Common myeloid progenitor, CD34-positive (primary cell): Measurements from ENCODE around the gene AGAP1.

ENCODE experiments used
- CTCF ChIA-PET: fragments of 350-600 bp; sonication (Branson Sonifier 250); formaldehyde crosslinking; loops from one replicate; lab custom pipeline; 2021; ENCODE audit warnings: antibody characterized with exemption; lab: Charles Lee
- POLR2A ChIA-PET: fragments of 350-600 bp; sonication (Branson Sonifier 250); formaldehyde crosslinking; loops from one replicate; lab custom pipeline; 2021; ENCODE audit warnings: antibody characterized with exemption; lab: Charles Lee
- DNase-seq, 3 donors: peaks; one replicate each; pipeline versions ENCODE4 v3.0.0 to v3.0.0-alpha.2; 2013
- H3K27ac ChIP-seq, 2 experiments: 1 replicate in 1 of 2; 2 replicates in 1 of 2; pipeline ENCODE4 v1.7.0; 2013; ENCODE audit warnings: inconsistent platforms in 2 of 2, low read length in 2 of 2, mild to moderate bottlenecking in 2 of 2, low read depth in 1 of 2, moderate library complexity in 1 of 2; ENCODE audit not compliant: severe bottlenecking in 2 of 2, insufficient read depth in 1 of 2, poor library complexity in 1 of 2
- H3K27me3 ChIP-seq, 5 experiments: replicated peaks in 2 of 5; 1 replicate in 3 of 5; 2 replicates in 2 of 5; pipeline versions ENCODE4 v1.6.1 to v1.7.0; 2013; ENCODE audit warnings: low read length in 4 of 5, mild to moderate bottlenecking in 2 of 5, moderate library complexity in 2 of 5, inconsistent platforms in 1 of 5; ENCODE audit not compliant: insufficient read depth in 5 of 5, control insufficient read depth in 4 of 5
- H3K36me3 ChIP-seq, 4 experiments: 1 replicate in 2 of 4; 2 replicates in 2 of 4; pipeline versions ENCODE4 v1.6.1 to v1.7.0; 2013; ENCODE audit warnings: low read length in 3 of 4, control low read depth in 1 of 4, mild to moderate bottlenecking in 1 of 4; ENCODE audit not compliant: control insufficient read depth in 4 of 4, insufficient read depth in 4 of 4
- H3K4me1 ChIP-seq, 4 experiments: 1 replicate in 3 of 4; 2 replicates in 1 of 4; pipeline versions ENCODE4 v1.6.1 to v1.7.1; 2013; ENCODE audit warnings: low read length in 3 of 4, mild to moderate bottlenecking in 3 of 4, control low read depth in 1 of 4, inconsistent platforms in 1 of 4, moderate library complexity in 1 of 4; ENCODE audit not compliant: control insufficient read depth in 4 of 4, insufficient read depth in 4 of 4; ENCODE audit errors: control extremely low read depth in 1 of 4
- H3K4me3 ChIP-seq, 7 experiments: 1 replicate in 4 of 7; 2 replicates in 3 of 7; pipeline versions ENCODE4 v1.5.1 to v1.7.0; 2013; ENCODE audit warnings: mild to moderate bottlenecking in 7 of 7, low read length in 6 of 7, moderate library complexity in 6 of 7, inconsistent platforms in 2 of 7, low read depth in 2 of 7, control low read depth in 1 of 7; ENCODE audit not compliant: insufficient read depth in 4 of 7, control insufficient read depth in 1 of 7; ENCODE audit errors: extremely low read depth in 1 of 7
- H3K9me3 ChIP-seq, 5 experiments: 1 replicate in 4 of 5; 2 replicates in 1 of 5; pipeline versions ENCODE4 v1.6.1 to v1.7.1; 2013; ENCODE audit warnings: low read length in 4 of 5, mild to moderate bottlenecking in 2 of 5, inconsistent platforms in 1 of 5, low read depth in 1 of 5, moderate library complexity in 1 of 5; ENCODE audit not compliant: control insufficient read depth in 4 of 5, insufficient read depth in 2 of 5; ENCODE audit errors: control extremely low read depth in 1 of 5
- WGBS: methylation state at CpG from one replicate; pipeline ENCODE4 v1.1.5; 2013; ENCODE audit not compliant: insufficient coverage; 5-methylcytosine and 5-hydroxymethylcytosine counted together

The AGAP1 gene

GRCh38 chr2:235692671-235693171, 198.9 kb downstream of the AGAP1 start:
- Histone ChIP-seq H3K4me1 (no peaks in the 10 kb centered on the region), H3K27ac (no peak overlapping the region), H3K9me3 (no peaks in the 10 kb centered on the region), H3K27me3 (peaks cover 0 to 46% (median 2%) of the 10 kb centered on the region in 5 experiments), H3K36me3 (no peaks in the 10 kb centered on the region), H3K4me3 (no peak overlapping the region)
- ChIA-PET CTCF (no interaction called here), POLR2A (no interaction called here)
- WGBS, result 97% methylated on average over 13 of the region's 15 CpGs
- DNase-seq, result no peak

DNA sequence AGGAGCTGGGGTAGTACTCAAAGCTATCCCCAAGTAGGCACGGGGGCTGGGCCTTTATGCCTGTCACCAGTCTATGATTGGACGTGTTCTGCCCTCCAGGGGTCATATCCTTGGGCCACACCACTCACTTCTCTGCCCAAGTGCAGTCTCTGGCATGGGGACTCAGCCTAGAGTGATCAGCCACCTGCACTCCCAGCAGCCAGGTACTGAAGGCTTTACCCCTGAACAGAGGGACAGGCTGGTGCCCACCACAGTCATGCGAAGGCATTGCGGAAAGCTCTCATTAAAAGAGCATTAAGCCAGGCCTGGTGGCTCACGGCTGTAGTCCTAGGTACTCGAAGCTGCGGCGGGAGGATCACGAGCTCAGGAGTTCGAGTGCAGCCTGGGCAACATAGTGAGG, 199.4 kb downstream of the AGAP1 start:
- WGBS, result 97% methylated on average over 8 of the region's 10 CpGs
- POLR2A ChIA-PET, result no interaction called here

DNA sequence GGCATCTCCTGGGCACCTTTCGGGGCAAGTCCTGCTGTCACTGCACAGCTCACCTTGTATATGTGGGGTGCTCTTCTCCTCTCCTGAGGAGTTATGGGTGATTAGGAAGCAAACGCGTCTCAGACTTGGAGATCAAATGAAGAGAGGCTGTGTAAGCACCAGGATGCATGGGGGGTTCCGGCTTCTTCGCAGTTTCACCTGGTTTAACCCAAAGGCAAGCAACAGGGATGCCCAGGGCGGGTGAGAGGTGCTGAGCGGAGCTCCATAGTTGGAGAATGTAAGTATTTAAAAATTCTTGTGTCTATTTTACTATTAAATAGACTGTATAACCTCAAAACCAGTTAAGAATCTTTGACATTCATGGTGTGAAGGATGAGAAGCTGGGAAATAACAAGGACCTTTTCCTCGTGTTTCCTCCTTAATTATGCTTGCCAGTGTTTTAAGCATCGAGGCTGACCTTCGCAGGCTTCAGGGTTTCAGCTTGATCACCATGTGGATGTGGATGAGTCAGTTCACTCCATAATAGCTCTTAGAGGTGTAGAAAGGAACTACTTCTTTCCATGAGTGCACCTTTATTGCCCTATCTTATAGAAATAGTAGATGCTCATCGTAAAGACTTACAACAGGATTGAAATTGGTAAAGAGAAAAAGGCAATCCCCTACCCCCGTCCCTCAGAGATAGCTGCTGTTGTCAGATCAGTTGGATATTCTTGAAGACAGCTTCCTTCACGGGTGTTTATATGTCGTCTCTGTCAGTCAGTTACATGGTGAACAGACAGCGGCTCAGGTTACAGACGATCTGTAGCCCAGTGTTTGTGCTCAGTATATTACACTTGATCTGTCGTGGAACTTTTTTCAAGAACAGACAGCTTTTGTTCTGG, 201.1 kb downstream of the AGAP1 start:
- no peaks in the 10 kb centered on the region for H3K9me3 ChIP-seq
- H3K36me3 ChIP-seq, result no peaks in the 10 kb centered on the region
- 94% methylated on average over 13 of the region's 17 CpGs for WGBS
- POLR2A ChIA-PET, result no interaction called here
- no peak overlapping the region for H3K4me3 ChIP-seq
- H3K27me3 ChIP-seq, result peaks cover 0 to 60% (median 5%) of the 10 kb centered on the region in 5 experiments
- CTCF ChIA-PET, result no interaction called here
- DNase-seq, result no peak
- no peak overlapping the region for H3K27ac ChIP-seq
- H3K4me1 ChIP-seq, result no peaks in the 10 kb centered on the region

More for the DNA sequence above, 199.4 kb downstream of the AGAP1 start:
- no peak overlapping the region for H3K4me3 ChIP-seq
- no peak overlapping the region for H3K27ac ChIP-seq
- H3K4me1 ChIP-seq, result no peaks in the 10 kb centered on the region
- no peaks in the 10 kb centered on the region for H3K9me3 ChIP-seq
- CTCF ChIA-PET, result no interaction called here
- H3K36me3 ChIP-seq, result no peaks in the 10 kb centered on the region
- DNase-seq, result no peak
- H3K27me3 ChIP-seq, result peaks cover 0 to 47% (median 5%) of the 10 kb centered on the region in 5 experiments

DNA sequence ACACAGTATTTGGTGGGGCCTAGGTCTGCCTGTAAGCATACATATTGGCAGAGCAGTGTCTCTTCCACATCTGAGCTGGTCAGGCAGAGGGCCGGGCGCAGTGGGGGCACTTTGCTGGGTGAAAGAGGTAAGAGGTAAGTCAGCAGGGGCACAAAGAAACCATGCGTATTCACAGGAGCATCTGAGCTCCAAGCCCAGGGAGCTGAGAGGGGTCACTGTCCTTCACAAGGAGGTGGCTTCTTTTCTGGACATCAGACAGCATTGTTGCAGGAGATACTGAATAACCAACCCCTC, 201.7 kb downstream of the AGAP1 start:
- Histone ChIP-seq H3K27ac (no peak overlapping the region), H3K4me3 (no peak overlapping the region), H3K4me1 (no peaks in the 10 kb centered on the region), H3K9me3 (no peaks in the 10 kb centered on the region), H3K36me3 (no peaks in the 10 kb centered on the region), H3K27me3 (peaks cover 0 to 60% (median 5%) of the 10 kb centered on the region in 5 experiments)
- no peak for DNase-seq
- 100% methylated on average over 1 of the region's 3 CpGs for WGBS
- POLR2A ChIA-PET, result no interaction called here
- CTCF ChIA-PET, result no interaction called here

GRCh38 chr2:235697041-235697440, 203.2 kb downstream of the AGAP1 start:
- H3K27me3 ChIP-seq, result peaks cover 0 to 63% (median 5%) of the 10 kb centered on the region in 5 experiments
- no peak overlapping the region for H3K4me3 ChIP-seq
- ChIA-PET CTCF (no interaction called here), POLR2A (no interaction called here)
- H3K36me3 ChIP-seq, result no peaks in the 10 kb centered on the region
- H3K4me1 ChIP-seq, result peaks cover 0 to 2% (median 0%) of the 10 kb centered on the region in 4 experiments
- no peak for DNase-seq
- H3K27ac ChIP-seq, result no peak overlapping the region
- 79% methylated on average over 4 of the region's 8 CpGs for WGBS
- no peaks in the 10 kb centered on the region for H3K9me3 ChIP-seq

DNA sequence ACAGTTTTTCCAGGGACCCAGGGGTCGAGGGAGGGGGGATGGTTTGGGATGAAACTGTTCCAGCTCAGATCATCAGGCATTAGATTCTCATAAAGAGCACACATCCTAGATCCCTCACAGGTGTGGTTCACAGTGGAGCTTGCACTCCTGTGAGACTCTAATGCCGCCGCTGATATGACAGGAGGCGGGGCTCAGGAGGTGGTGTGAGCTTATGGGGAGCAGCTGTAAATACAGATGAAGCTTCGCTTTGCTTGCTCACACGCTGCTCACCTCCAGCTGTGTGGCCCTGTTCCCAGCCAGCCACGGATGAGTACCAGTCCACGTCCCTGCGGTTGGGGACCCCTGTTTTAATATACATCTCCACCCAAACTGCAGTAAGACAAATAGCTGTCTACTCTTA, 204.2 kb downstream of the AGAP1 start:
- Histone ChIP-seq H3K4me3 (no peak overlapping the region), H3K36me3 (no peaks in the 10 kb centered on the region), H3K27ac (no peak overlapping the region), H3K9me3 (no peaks in the 10 kb centered on the region), H3K27me3 (peaks cover 0 to 58% (median 10%) of the 10 kb centered on the region in 5 experiments), H3K4me1 (peaks cover 0 to 2% (median 0%) of the 10 kb centered on the region in 4 experiments)
- ChIA-PET POLR2A (no interaction called here), CTCF (interaction anchor here (1.0 kb wide), 1 partner anchor 21 kb away, joined by 3 read pairs; no protein-coding TSS in a partner anchor)
- 95% methylated on average over 7 of the region's 9 CpGs for WGBS
- no peak for DNase-seq

GRCh38 chr2:235698491-235698890, 204.6 kb downstream of the AGAP1 start:
- Histone ChIP-seq H3K4me1 (peaks cover 0 to 2% (median 0%) of the 10 kb centered on the region in 4 experiments), H3K4me3 (no peak overlapping the region), H3K36me3 (no peaks in the 10 kb centered on the region), H3K9me3 (no peaks in the 10 kb centered on the region), H3K27me3 (peaks cover 0 to 57% (median 10%) of the 10 kb centered on the region in 5 experiments), H3K27ac (no peak overlapping the region)
- WGBS, result no CpG with 5 or more reads among the region's 7 CpGs
- ChIA-PET CTCF (interaction anchor here (1.0 kb wide), 1 partner anchor 21 kb away, joined by 3 read pairs; no protein-coding TSS in a partner anchor), POLR2A (no interaction called here)
- DNase-seq, result no peak
